HEK293 (cell line): ENCODE data around the gene ACTR1B.

Source experiments
- CTCF ChIA-PET: fragments of 350-600 bp; formaldehyde crosslinking; extraction: SDS; loops from one replicate; lab custom pipeline; 2021; ENCODE audit warnings: antibody characterized with exemption; lab: Yijun Ruan, JAX
- POLR2A ChIA-PET: fragments of 300-600 bp; formaldehyde crosslinking; extraction: SDS; loops from one replicate; lab custom pipeline; 2020; ENCODE audit warnings: antibody characterized with exemption, inconsistent platforms; lab: Yijun Ruan, JAX
- H3K27ac ChIP-seq: fragments of 200-500 bp; sonication (Bioruptor generic); 2 replicates; pipeline ENCODE4 v1.5.1; 2014; ENCODE audit warnings: low read depth, low read length, control low read depth, inconsistent platforms; ENCODE audit errors: extremely low read depth
- H3K36me3 ChIP-seq, 2 experiments: fragments of 200-500 bp in 1 of 2; sonication (Bioruptor generic) in 1 of 2; 1 replicate in 1 of 2; 2 replicates in 1 of 2; pipeline ENCODE4 v1.5.1; 2014 to 2017; ENCODE audit warnings: inconsistent platforms in 2 of 2, low read length in 2 of 2; ENCODE audit not compliant: control insufficient read depth in 2 of 2, insufficient read depth in 1 of 2
- H3K4me1 ChIP-seq: fragments of 200-500 bp; sonication (Bioruptor generic); 2 replicates; pipeline ENCODE4 v1.5.1; 2014; ENCODE audit warnings: mild to moderate bottlenecking, low read length, inconsistent platforms; ENCODE audit not compliant: control insufficient read depth, insufficient read depth
- H3K4me3 ChIP-seq: 2 replicates; pipeline ENCODE4 v1.5.1; 2011; ENCODE audit warnings: low read depth, mild to moderate bottlenecking, control low read depth, low read length, moderate library complexity
- H3K9me3 ChIP-seq: fragments of 200-500 bp; sonication (Bioruptor generic); 2 replicates; pipeline ENCODE4 v1.5.1; 2014; ENCODE audit warnings: low read depth, low read length, inconsistent platforms; ENCODE audit not compliant: control insufficient read depth, insufficient read depth
- BCL11A ChIP-seq: fragments of 450-650 bp; formaldehyde crosslinking; IDR thresholded peaks from 2 replicates; pipeline ENCODE4 v1.5.1; 2016; ENCODE audit warnings: low read depth, missing biosample characterization, missing genetic modification characterization
- INSM2 ChIP-seq: fragments of 450-650 bp; formaldehyde crosslinking; IDR thresholded peaks from 2 replicates; pipeline ENCODE4 v1.5.1; 2016; ENCODE audit warnings: missing biosample characterization, missing genetic modification characterization
- KLF8 ChIP-seq: fragments of 450-650 bp; formaldehyde crosslinking; IDR thresholded peaks from 2 replicates; pipeline ENCODE4 v1.5.1; 2016; ENCODE audit warnings: missing biosample characterization, missing genetic modification characterization
- TRIM28 ChIP-seq: IDR thresholded peaks from 2 replicates; pipeline ENCODE4 v1.6.1; 2011; ENCODE audit warnings: low read length, control low read depth, borderline replicate concordance
- YY1 ChIP-seq: fragments of 450-650 bp; formaldehyde crosslinking; IDR thresholded peaks from 2 replicates; pipeline ENCODE4 v1.5.1; 2018; ENCODE audit warnings: missing biosample characterization, missing genetic modification characterization
- ZNF10 ChIP-seq: fragments of 450-650 bp; formaldehyde crosslinking; IDR thresholded peaks from 2 replicates; pipeline ENCODE4 v1.5.1; 2017; ENCODE audit warnings: missing biosample characterization, missing genetic modification characterization
- ZNF2 ChIP-seq: fragments of 450-650 bp; formaldehyde crosslinking; IDR thresholded peaks from 2 replicates; pipeline ENCODE4 v1.5.1; 2016; ENCODE audit warnings: missing biosample characterization, missing genetic modification characterization
- ZNF292 ChIP-seq: fragments of 450-650 bp; formaldehyde crosslinking; IDR thresholded peaks from 2 replicates; pipeline ENCODE4 v1.5.1; 2016; ENCODE audit warnings: low read depth, missing biosample characterization, missing genetic modification characterization, borderline replicate concordance
- ZNF302 ChIP-seq: fragments of 450-650 bp; formaldehyde crosslinking; IDR thresholded peaks from 2 replicates; pipeline ENCODE4 v1.5.1; 2016; ENCODE audit warnings: missing biosample characterization, missing genetic modification characterization, low read depth
- ZNF37A ChIP-seq: fragments of 450-650 bp; IDR thresholded peaks from 2 replicates; pipeline ENCODE4 v1.5.1; 2018; ENCODE audit warnings: missing biosample characterization, missing genetic modification characterization
- ZNF426 ChIP-seq: fragments of 450-650 bp; formaldehyde crosslinking; IDR thresholded peaks from 2 replicates; pipeline ENCODE4 v1.5.1; 2017; ENCODE audit warnings: missing biosample characterization, missing genetic modification characterization, mild to moderate bottlenecking, inconsistent platforms, moderate library complexity
- ZNF548 ChIP-seq: fragments of 450-650 bp; formaldehyde crosslinking; IDR thresholded peaks from 2 replicates; pipeline ENCODE4 v1.5.1; 2016; ENCODE audit warnings: missing biosample characterization, missing genetic modification characterization
- ZNF580 ChIP-seq: fragments of 450-650 bp; formaldehyde crosslinking; IDR thresholded peaks from 2 replicates; pipeline ENCODE4 v1.5.1; 2016; ENCODE audit warnings: missing biosample characterization, missing genetic modification characterization
- ZNF624 ChIP-seq: fragments of 450-650 bp; formaldehyde crosslinking; IDR thresholded peaks from 2 replicates; pipeline ENCODE4 v1.5.1; 2017; ENCODE audit warnings: missing biosample characterization, missing genetic modification characterization
- ZNF677 ChIP-seq: fragments of 450-650 bp; IDR thresholded peaks from 2 replicates; pipeline ENCODE4 v1.5.0; 2018; ENCODE audit warnings: missing biosample characterization, mild to moderate bottlenecking, missing genetic modification characterization, moderate library complexity
- TF ChIP-seq, protein P1 (sequence below): fragments of 450-650 bp; formaldehyde crosslinking; IDR thresholded peaks from 2 replicates; pipeline ENCODE4 v1.5.1; 2016; ENCODE audit warnings: missing biosample characterization, missing genetic modification characterization
- TF ChIP-seq, protein P2 (sequence below): fragments of 450-650 bp; formaldehyde crosslinking; IDR thresholded peaks from 2 replicates; pipeline ENCODE4 v1.5.1; 2016; ENCODE audit warnings: missing biosample characterization, missing genetic modification characterization
- TF ChIP-seq, protein P3 (sequence below): fragments of 450-650 bp; formaldehyde crosslinking; IDR thresholded peaks from 2 replicates; pipeline ENCODE4 v1.5.1; 2016; ENCODE audit warnings: missing biosample characterization, missing genetic modification characterization

The ACTR1B gene

DNA sequence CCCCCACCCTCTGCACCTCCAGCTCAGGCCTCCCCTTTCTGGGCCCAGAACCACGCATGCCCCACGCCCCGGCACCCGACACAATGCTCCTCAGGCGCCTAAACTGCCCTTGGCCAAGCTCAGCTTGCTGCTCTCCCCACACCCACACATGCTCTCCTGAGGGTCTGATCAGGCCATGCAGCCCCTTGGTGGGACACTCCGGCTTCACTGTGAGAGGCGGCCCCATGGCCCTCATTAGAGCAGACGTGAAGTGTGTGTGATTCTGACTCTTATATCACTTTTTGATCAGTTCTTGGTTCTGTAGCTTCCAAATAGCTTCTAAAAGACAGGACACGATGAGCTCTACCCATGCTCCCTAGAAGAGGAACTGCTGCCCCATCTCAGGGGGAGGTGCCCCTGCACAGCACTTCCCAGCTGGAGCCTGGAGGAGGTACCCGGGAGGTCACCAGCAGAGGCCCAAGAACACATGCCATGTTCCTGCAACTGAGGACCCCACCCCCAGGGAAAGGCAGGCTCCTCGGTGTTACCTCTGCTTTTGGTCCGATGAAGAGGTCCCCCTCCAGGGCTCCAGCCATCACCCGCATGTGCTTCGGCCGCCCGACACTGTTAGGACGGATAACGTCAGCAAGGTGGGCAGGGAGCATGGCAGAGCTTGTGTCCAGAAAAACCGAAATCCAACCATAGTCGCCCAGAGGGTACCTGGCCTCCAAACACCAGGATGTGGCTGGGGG, 3.6 kb downstream of the ACTR1B start (continued):
- no peak for TF ChIP-seq INSM2 (tag by site-specific recombination)
- TF ChIP-seq KLF8 (tag by site-specific recombination): no peak
- TF ChIP-seq TRIM28: no peak
- TF ChIP-seq ZNF426 (tag by site-specific recombination): no peak
- no peak for TF ChIP-seq ZNF580 (tag by site-specific recombination)
- TF ChIP-seq, protein P1, sequence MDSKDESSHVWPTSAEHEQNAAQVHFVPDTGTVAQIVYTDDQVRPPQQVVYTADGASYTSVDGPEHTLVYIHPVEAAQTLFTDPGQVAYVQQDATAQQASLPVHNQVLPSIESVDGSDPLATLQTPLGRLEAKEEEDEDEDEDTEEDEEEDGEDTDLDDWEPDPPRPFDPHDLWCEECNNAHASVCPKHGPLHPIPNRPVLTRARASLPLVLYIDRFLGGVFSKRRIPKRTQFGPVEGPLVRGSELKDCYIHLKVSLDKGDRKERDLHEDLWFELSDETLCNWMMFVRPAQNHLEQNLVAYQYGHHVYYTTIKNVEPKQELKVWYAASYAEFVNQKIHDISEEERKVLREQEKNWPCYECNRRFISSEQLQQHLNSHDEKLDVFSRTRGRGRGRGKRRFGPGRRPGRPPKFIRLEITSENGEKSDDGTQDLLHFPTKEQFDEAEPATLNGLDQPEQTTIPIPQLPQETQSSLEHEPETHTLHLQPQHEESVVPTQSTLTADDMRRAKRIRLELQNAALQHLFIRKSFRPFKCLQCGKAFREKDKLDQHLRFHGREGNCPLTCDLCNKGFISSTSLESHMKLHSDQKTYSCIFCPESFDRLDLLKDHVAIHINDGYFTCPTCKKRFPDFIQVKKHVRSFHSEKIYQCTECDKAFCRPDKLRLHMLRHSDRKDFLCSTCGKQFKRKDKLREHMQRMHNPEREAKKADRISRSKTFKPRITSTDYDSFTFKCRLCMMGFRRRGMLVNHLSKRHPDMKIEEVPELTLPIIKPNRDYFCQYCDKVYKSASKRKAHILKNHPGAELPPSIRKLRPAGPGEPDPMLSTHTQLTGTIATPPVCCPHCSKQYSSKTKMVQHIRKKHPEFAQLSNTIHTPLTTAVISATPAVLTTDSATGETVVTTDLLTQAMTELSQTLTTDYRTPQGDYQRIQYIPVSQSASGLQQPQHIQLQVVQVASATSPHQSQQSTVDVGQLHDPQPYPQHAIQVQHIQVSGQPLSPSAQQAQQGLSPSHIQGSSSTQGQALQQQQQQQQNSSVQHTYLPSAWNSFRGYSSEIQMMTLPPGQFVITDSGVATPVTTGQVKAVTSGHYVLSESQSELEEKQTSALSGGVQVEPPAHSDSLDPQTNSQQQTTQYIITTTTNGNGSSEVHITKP (tag by site-specific recombination): no peak
- TF ChIP-seq, protein P2, sequence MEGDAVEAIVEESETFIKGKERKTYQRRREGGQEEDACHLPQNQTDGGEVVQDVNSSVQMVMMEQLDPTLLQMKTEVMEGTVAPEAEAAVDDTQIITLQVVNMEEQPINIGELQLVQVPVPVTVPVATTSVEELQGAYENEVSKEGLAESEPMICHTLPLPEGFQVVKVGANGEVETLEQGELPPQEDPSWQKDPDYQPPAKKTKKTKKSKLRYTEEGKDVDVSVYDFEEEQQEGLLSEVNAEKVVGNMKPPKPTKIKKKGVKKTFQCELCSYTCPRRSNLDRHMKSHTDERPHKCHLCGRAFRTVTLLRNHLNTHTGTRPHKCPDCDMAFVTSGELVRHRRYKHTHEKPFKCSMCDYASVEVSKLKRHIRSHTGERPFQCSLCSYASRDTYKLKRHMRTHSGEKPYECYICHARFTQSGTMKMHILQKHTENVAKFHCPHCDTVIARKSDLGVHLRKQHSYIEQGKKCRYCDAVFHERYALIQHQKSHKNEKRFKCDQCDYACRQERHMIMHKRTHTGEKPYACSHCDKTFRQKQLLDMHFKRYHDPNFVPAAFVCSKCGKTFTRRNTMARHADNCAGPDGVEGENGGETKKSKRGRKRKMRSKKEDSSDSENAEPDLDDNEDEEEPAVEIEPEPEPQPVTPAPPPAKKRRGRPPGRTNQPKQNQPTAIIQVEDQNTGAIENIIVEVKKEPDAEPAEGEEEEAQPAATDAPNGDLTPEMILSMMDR (tag by site-specific recombination): no peak
- no peak for TF ChIP-seq ZNF677 (tag by site-specific recombination)
- TF ChIP-seq, all 188 proteins: peak for 0

DNA sequence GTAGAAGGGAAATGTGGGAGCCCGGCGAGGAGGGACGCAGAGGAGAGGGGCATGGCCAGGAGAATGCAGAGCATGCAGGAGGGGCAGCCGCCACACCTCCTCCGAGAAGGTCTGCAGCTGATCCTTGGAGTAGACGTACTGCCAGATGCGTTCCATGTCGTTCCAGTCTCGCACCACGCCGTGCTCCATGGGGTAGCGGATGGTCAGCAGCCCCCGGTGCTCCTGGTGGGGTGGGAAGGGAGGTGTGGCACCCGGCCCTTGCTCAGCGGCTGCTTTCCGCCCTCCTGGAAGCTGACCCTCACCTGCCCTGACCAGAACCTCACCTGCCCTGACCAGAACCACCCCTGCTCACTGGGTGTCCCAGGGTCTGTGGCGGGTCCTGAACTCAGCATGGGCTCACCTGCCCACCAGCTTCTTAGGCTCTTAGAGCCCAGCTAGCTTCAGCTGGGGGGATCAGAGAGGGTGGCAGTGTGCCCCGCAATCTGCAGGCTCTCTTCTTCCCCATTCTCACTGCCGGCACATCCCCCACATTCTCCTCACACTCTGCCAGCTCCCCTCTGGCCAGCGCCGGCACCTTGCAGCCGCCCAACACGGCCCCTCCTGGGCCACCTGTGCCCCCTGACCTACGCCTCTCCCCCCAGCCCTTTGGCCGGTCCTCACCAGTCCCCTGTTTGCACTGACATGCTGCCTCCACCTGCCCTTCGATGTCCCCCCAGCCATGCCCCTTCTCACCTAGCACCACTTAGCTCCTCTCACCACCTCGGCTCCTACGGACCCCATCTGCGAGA, 4.4 kb downstream of the ACTR1B start:
- Histone ChIP-seq H3K27ac (no peak overlapping the region), H3K4me1 (0 out of 2 replicates have a peak, but pooled peaks cover 2% of the 10 kb centered on the region), H3K9me3 (no peaks in the 10 kb centered on the region), H3K4me3 (no peak overlapping the region), H3K36me3 (peaks cover 0 to 67% of the 10 kb centered on the region in 2 experiments; a peak in 2 of 3 replicates)
- TF ChIP-seq ZNF624 (tag by site-specific recombination) (no peak), ZNF292 (tag by site-specific recombination) (no peak), BCL11A (tag by site-specific recombination) (no peak), ZNF37A (tag by site-specific recombination) (no peak), ZNF10 (tag by site-specific recombination) (no peak), ZNF2 (tag by site-specific recombination) (no peak), ZNF548 (tag by site-specific recombination) (no peak), ZNF302 (tag by site-specific recombination) (no peak), YY1 (no peak)
- TF ChIP-seq, protein P3, sequence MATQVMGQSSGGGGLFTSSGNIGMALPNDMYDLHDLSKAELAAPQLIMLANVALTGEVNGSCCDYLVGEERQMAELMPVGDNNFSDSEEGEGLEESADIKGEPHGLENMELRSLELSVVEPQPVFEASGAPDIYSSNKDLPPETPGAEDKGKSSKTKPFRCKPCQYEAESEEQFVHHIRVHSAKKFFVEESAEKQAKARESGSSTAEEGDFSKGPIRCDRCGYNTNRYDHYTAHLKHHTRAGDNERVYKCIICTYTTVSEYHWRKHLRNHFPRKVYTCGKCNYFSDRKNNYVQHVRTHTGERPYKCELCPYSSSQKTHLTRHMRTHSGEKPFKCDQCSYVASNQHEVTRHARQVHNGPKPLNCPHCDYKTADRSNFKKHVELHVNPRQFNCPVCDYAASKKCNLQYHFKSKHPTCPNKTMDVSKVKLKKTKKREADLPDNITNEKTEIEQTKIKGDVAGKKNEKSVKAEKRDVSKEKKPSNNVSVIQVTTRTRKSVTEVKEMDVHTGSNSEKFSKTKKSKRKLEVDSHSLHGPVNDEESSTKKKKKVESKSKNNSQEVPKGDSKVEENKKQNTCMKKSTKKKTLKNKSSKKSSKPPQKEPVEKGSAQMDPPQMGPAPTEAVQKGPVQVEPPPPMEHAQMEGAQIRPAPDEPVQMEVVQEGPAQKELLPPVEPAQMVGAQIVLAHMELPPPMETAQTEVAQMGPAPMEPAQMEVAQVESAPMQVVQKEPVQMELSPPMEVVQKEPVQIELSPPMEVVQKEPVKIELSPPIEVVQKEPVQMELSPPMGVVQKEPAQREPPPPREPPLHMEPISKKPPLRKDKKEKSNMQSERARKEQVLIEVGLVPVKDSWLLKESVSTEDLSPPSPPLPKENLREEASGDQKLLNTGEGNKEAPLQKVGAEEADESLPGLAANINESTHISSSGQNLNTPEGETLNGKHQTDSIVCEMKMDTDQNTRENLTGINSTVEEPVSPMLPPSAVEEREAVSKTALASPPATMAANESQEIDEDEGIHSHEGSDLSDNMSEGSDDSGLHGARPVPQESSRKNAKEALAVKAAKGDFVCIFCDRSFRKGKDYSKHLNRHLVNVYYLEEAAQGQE (tag by site-specific recombination): no peak
- ChIA-PET CTCF (interaction anchor here (1.6 kb wide), 1 partner anchor 69 kb away, joined by 6 read pairs; no protein-coding TSS in a partner anchor), POLR2A (interaction anchor here (7.6 kb wide), 1 partner anchor 11 kb away, joined by 183 read pairs; the partner anchor contains the start of gene COX5B)
